LNCaP clone FGC (cell line): ENCODE data around the gene PLCD4.

Experiments used
- DNase-seq: peaks from one replicate; pipeline ENCODE4 v3.0.0-alpha.2; 2011; ENCODE audit warnings: low read depth
- H3K4me3 ChIP-seq: 2 replicates; pipeline ENCODE4 v1.5.1; 2011; ENCODE audit warnings: mild to moderate bottlenecking, low read depth, low read length, control low read depth
- TF ChIP-seq, protein P1 (sequence below): IDR thresholded peaks from 2 replicates; pipeline ENCODE4 v1.5.1; 2012; ENCODE audit warnings: mild to moderate bottlenecking; ENCODE audit not compliant: control insufficient read depth, insufficient read depth; ENCODE audit errors: extremely low read depth

The PLCD4 gene

DNA sequence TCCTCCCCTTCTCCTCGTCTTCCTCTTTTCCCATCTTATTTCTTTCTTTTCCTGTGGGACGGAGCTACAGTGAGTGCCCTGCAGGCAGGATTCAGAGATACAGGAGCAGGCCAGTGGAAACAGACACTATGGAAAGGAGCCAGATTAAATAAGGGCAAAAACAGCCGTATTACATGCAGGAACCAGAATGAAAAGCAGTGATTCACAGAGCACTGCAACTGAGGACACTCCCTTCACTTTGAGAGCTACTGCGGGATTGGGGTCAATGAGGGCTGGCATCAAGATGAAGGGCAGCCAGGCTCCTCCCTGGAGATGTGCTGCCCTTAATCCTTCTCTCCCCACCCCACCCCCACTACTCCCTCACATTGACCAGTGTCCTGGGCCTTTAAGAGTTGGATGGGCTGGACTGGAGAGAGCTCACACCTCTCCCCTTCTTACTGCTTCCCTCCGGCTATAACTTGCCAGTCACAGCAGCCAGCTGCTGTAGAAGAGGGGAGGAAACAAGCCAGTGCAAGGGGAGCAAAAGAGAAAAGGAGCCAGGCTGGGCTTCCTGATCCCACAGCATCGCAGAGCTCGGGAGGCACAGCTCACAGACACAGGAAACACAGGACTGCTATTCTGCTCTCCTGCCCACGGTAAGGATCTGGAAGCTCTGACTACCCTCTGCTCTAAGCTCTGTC is at the start of gene PLCD4:
PLCD4 (plus strand) TSS at position 464 of the 680 bp plus-strand sequence. CDS start 7,841 bp downstream, outside the sequence.
- no peak within 1 kb of the TSS for H3K4me3 ChIP-seq
- TF ChIP-seq, protein P1, sequence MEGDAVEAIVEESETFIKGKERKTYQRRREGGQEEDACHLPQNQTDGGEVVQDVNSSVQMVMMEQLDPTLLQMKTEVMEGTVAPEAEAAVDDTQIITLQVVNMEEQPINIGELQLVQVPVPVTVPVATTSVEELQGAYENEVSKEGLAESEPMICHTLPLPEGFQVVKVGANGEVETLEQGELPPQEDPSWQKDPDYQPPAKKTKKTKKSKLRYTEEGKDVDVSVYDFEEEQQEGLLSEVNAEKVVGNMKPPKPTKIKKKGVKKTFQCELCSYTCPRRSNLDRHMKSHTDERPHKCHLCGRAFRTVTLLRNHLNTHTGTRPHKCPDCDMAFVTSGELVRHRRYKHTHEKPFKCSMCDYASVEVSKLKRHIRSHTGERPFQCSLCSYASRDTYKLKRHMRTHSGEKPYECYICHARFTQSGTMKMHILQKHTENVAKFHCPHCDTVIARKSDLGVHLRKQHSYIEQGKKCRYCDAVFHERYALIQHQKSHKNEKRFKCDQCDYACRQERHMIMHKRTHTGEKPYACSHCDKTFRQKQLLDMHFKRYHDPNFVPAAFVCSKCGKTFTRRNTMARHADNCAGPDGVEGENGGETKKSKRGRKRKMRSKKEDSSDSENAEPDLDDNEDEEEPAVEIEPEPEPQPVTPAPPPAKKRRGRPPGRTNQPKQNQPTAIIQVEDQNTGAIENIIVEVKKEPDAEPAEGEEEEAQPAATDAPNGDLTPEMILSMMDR = no peak
- DNase-seq = no peak

DNA sequence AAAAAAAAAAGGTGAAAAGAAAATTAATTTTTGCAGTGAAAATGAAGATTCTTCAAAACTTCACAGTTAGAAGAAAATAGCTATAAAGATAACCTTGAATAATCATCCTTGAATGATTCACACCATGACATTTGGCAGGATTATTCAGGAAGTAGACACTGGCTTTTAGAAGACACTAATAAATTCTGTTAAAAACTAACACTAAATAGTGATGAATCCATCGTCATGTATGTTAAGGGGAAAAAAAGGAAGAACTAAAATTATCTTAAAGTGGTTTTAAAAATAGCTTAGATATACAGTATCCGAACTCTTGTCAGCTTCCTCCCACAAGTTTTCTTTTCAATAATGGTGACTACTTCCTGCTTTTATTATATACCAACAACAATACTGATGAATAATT is 49.8 kb upstream of the PLCD4 start:
- no peak for DNase-seq
- TF ChIP-seq, protein P1 = no peak
- no peak overlapping the region for H3K4me3 ChIP-seq

DNA sequence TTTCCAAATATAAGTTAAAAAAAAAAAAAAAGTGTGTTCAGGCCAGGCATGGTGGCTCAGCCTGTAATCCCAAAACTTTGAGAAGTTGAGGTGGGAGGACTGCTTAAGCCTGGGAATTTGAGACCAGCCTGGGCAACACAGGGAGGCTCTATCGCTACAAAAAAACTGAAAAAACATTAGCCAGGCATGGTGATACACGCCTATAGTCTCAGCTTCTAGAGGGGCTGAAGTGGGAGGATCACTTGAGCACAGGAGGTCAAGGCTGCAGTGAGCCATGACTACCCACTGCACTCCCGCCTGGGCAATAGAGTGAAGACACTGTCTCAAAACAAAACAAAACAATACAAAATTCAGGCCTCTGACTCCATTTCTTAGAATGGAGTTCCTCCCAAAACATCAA is 48.7 kb upstream of the PLCD4 start:
- DNase-seq = no peak
- TF ChIP-seq, protein P1 = no peak
- H3K4me3 ChIP-seq = no peak overlapping the region

DNA sequence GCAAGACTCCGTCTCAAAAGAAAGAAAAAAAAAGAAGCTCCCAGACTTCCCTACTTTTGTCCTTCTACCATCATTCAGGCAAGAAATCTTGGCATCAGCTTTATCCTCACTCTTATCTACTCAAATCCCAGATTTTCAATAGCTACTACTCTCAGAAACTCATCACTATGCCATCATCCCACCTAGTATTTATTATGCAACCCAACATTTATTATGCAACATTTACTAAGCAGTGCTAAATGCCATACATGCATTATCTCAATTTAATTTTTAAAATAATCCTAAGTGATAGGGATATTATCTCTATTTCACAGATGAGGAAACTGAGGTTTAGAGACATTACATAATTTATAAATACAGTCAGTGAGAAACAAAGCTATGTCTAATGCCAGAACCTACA is 43.6 kb upstream of the PLCD4 start:
- H3K4me3 ChIP-seq = no peak overlapping the region
- TF ChIP-seq, protein P1 = no peak
- no peak for DNase-seq

DNA sequence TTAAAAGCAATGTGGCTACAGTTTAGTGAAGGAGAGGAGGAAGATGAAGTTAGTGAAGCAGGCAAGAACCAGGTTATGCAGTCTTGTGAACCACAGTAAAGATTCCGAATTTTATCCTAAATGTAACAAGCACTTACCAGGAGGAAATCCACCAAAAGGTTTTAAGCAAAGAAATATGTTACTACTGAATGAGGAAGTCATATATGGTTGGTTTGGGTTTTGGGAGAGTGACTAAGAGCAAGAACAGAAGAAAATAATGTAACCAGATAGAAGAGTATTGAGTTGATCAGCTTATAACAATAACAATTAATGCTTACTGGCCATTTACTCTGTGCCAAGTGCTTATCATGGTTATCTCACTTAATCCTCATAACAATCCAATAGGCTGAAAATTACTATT is 41.4 kb upstream of the PLCD4 start:
- TF ChIP-seq, protein P1 = no peak
- H3K4me3 ChIP-seq = peak overlapping the region; percentile 94
- no peak for DNase-seq

DNA sequence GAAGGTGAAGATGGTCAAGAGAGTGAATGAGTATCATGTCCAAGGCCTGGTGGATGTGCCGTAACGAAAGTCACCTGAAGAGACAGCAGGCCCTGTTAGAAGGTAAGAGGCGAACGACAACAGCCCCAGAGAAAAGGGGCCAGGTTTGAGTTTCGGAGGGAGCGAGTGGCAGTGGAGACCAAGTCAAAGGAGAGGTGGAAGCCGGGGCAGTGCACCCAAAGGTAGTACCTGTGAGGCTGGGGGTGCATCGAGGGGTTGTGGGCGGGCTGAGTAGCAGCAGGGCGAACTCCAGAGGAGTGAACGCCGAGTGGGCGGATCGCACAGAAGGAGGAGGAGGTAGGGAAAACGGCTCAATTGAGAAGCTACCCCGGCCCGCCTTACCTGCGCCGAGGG is 39.9 kb upstream of the PLCD4 start:
- no peak for DNase-seq
- H3K4me3 ChIP-seq = peak overlapping the region; percentile 94
- TF ChIP-seq, protein P1 = no peak
